Cerebellar cortex (tissue), 1 donor: Measurements from ENCODE around the gene ZNF207.
"Not testable (repeated sequence)": the region's sequence is repeated elsewhere in the genome, so short reads cannot be mapped to it uniquely, and the experiment has no call there.

Source experiments
- DNase-seq: peaks from one replicate; pipeline ENCODE4 v3.0.0-alpha.2; 2015; ENCODE audit warnings: low spot score

ZNF207 gene

GRCh38 chr17:32349854-32350665 is at the start of gene ZNF207:
Gene ZNF207, plus strand, starts transcription at chr17:32350157. Its CDS starts 129 bp downstream, at chr17:32350286.
- peak; percentile 96 for DNase-seq

- DNase-seq: no peak
These were observed 47.9 kb upstream of the ZNF207 start for GRCh38 chr17:32302037-32302436.

GRCh38 chr17:32302860-32303649 is 46.9 kb upstream of the ZNF207 start:
- no peak for DNase-seq

GRCh38 chr17:32303781-32304288 is 46.1 kb upstream of the ZNF207 start:
- DNase-seq: no peak

GRCh38 chr17:32305049-32305448 is 44.9 kb upstream of the ZNF207 start:
- no peak for DNase-seq

- no peak for DNase-seq
These were observed 42.3 kb upstream of the ZNF207 start for GRCh38 chr17:32307658-32308057.

GRCh38 chr17:32311028-32311536 is 38.9 kb upstream of the ZNF207 start:
- DNase-seq: peak; percentile 72

GRCh38 chr17:32314636-32315035 is 35.3 kb upstream of the ZNF207 start:
- peak; percentile 78 for DNase-seq

- DNase-seq: no peak
These were observed 34.8 kb upstream of the ZNF207 start for GRCh38 chr17:32315171-32315570.

GRCh38 chr17:32316653-32317052 is 33.3 kb upstream of the ZNF207 start:
- not testable (repeated sequence) for DNase-seq

- DNase-seq: no peak
These were observed 32.6 kb upstream of the ZNF207 start for GRCh38 chr17:32317353-32317752.

- no peak for DNase-seq
These were observed 31.9 kb upstream of the ZNF207 start for GRCh38 chr17:32318071-32318470.

- peak; percentile 67 for DNase-seq
These were observed 30.4 kb upstream of the ZNF207 start for GRCh38 chr17:32319548-32319905.

GRCh38 chr17:32320080-32320479 is 29.9 kb upstream of the ZNF207 start:
- not testable (repeated sequence) for DNase-seq

- no peak for DNase-seq
These were observed 29.1 kb upstream of the ZNF207 start for GRCh38 chr17:32320847-32321246.

- DNase-seq: no peak
These were observed 26.9 kb upstream of the ZNF207 start for GRCh38 chr17:32323046-32323445.

- DNase-seq: no peak
These were observed 26.0 kb upstream of the ZNF207 start for GRCh38 chr17:32323811-32324491.

GRCh38 chr17:32327911-32328310 is 22.0 kb upstream of the ZNF207 start:
- DNase-seq: no peak

GRCh38 chr17:32330147-32330546 is 19.8 kb upstream of the ZNF207 start:
- DNase-seq: no peak

- no peak for DNase-seq
These were observed 18.5 kb upstream of the ZNF207 start for GRCh38 chr17:32331243-32332040.

- DNase-seq: no peak
These were observed 16.8 kb upstream of the ZNF207 start for GRCh38 chr17:32333187-32333586.
